HG03565 (cell line): ENCODE results near the gene TSPAN33.

Experiments
- ATAC-seq: cut with Tn5 transposase; IDR thresholded peaks from one replicate; pipeline ENCODE4 v1.9.1; 2021; ENCODE audit warnings: mild to moderate bottlenecking, moderate library complexity; ENCODE audit not compliant: unreplicated experiment

Gene TSPAN33

DNA sequence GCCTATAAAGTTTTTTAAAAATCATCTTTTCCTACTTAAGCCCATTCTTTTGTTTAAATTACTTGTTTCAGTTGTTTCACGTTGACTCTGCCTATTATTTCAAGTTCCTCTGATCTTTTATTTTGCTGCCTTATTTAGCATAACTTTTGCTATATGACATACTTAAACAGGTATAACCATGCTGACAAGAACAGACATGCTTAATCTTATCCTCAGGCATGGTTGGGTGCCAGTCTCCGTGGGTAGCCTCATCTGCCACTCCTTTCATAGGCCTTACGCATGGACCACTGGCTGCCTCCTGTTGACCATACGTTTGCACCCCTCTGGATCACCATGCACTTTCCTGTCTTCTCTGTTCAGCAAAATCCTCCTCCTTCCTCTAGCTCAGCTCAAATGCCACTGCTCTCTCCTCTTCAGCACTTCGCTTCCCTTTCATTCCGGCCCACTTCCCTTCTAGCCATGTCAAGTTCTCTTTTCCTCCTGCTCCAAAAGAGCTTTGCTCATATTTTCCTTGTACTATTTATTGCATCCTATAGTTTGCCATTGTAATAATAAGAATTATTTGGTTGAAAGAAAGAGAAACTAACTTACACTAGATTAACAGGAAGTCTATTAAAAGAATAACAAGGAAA lies 10.0 kb upstream of the TSPAN33 start:
- no peak for ATAC-seq

DNA sequence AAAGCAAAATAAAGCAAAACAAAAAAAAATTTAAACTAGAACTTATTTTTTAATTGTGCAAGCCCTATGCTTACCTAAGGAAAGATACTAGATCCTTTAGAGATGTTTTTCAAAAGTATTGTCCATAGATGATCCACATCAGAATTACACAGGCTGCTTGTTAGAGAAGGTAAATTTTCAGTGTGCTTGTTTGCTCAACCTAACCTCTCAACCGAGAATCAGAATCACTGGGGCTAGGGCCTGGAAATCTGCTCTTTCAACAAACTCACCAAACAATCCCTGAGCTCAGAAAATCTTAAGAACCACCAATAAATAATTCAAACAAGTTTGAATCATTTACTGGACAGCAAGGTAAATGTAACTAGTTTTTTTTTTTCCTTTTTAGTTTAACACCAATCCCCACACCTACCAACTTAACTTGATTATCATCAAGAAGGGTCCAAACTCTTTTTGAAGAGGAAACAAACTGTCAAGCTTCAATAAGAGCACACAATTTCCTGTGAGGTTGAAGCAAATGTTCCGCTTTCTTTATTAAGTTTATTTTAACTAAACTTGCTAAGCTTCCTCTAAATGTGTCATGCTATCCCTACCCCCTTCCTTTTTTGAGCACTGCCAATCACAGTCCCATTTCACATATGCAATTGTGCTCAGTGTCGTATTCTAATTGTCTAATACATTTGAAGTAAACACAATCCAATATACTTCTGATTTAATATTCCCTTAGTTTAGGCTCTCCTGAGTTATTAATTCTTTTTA lies 7.4 kb upstream of the TSPAN33 start:
- ATAC-seq: peak; percentile 59

DNA sequence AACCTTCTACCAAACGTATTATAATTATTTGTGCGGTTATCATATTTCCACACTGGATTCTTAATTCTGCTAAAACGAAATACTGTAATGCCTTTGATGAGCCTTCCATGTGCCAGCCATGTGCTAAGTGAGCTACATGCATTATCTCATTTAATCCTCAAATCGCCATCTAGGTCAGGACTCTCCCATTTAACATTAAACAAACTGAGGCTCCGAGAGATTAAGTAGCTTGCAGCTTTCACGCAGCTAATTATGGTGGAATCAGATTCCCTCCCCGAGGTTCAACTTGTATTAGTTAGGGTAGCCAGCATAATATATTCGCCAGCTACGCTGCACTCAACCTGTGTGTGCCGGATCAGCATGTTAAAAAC lies 798 bp upstream of the TSPAN33 start:
- ATAC-seq: no peak

DNA sequence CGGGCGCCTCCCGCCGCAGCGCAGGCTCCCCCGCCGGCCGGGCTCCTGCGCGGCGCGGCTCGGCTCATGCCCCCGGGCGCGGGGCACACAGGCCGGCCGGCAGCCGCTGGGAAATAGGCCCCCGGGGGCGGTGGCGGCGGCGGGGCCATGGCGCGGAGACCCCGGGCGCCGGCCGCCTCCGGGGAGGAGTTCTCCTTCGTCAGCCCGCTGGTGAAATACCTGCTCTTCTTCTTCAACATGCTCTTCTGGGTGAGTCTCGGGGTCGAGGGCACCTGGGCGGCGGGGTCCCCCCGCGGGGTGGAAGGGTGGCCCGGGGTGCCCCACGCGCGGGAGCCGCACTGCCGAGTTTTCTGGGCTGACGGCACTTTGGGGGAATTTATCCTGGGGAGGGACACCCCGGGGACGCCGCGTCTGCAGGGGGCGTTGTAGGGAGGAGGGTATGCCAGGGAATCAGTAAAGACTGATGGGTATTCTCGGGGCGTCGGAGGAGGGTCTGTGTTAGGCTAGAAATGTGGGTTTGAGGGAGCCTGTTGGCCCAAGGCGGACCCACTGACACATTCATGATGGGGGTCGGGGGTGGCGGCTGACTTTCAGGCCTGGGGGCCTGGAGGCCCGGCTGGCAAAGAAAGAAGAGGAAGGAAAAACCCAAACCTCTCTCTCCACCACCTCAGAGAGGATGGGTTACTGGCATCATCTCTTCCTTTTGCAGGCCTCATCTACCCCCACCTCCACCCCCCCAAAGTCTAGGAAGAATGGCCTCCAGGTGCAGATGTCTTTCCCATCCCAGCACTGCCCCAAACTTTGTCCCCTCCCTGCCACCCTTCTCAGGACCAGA lies 544 bp downstream of the TSPAN33 start:
- ATAC-seq: peak; percentile 11

DNA sequence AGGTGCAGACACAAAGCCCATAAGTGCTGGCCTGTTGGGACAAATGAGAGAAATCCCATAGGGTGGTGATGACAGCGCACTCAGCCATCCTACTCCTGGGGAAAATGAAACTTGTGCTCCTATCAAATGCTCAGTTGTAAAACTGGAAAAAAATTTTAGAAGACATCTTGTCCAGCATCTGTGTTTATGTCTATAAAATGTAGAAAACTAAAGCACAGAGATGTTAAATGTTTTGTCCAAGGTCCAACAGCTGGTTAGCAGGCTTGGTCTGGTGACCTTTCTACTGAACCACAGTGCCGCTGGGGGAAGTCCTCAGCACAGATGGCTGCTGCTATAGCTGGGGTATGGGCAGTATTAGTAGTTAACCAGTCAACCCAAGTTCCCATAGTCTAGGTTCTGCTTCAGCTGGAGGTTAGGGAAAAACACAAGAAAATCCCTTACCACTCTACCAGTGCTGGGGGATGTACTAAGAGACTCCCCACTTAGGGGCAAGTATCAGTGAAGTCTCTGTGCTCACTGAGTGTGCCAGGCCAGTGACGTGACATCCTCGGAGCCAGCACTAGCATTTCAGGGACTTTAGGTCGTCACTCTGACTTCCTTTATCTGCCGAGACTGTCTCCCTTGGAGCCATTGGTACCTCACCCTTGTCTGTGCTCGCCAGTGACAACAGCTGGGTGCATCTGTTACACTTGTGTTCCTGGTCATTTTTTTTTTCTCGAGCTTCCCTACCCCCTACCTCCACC lies 1.9 kb downstream of the TSPAN33 start:
- ATAC-seq: peak; percentile 53

DNA sequence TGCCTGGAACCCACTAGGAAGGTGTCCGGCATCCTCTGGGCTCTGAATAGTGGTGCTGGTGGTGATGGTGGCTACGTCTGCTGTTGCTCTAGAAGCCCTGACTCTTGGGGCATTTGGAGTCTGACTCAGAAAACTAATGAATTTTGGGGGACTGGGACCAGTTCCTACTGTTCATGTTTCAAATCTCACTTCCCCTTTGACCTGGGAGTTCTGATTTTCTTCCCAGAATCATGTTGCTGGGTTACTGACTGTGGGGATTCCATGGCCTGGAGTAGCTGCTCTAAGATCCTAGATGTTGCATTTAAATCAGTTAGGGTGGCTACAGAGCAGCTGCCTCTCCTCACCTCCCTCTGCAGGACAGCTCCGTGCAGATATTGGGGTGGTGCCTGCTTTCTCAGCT lies 3.2 kb downstream of the TSPAN33 start:
- no peak for ATAC-seq

DNA sequence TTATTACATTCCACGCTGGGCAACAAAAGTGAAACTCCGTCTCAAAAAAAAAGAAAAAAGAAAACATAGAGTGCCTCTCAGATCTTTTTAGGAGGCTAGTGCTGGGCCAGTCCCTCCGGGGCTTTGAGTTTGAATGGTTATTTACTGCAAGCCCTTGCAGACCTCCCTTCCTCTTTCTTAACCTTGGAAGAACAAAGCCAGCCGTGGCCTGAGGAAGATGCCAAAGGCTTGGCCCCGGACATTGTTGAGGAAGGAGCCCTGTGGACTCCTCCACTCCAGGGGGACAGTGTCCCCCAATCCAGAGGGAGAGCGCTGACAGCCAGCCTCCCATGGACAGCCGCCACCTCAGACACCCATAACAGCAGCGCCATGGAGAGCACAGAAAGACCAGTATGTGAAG lies 5.0 kb downstream of the TSPAN33 start:
- no peak for ATAC-seq

DNA sequence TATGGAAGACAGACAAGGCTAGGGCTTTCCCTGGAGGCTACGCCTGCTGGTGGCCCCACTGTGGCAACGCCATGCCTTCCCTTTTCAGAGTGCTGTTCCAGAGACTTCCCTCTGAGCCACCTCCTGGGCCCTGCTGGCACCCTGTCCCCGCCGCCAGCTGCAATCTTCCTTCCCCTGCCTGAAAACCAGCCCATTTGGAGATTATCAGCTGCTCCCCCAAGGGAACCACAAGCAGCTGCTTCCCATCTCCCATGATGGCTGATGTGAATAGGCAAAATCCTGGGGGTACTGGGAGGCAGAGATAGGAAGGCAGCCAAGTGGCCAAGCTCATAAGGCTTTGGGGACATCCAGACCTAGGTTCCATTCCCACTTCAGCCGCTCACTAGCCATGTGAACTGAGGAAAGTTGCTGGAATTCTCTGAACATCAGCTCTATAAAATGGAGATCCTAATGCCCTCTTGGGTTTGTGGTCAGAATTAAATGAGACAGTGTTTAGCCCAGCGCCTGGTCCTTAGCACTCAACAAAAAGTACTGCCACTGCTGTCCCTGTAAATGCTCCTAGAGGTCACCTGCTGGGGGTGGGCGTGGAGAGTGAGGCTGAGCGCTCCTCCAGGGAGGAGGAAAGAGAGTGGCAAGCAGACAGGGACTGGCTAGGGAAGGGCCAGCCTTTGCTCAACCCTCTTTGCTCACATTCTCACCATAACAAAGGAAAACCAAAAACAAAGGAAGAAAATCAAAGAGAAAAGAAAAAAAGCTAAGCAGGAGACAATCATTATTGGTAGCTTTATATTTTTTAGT lies 5.9 kb downstream of the TSPAN33 start:
- ATAC-seq: no peak

DNA sequence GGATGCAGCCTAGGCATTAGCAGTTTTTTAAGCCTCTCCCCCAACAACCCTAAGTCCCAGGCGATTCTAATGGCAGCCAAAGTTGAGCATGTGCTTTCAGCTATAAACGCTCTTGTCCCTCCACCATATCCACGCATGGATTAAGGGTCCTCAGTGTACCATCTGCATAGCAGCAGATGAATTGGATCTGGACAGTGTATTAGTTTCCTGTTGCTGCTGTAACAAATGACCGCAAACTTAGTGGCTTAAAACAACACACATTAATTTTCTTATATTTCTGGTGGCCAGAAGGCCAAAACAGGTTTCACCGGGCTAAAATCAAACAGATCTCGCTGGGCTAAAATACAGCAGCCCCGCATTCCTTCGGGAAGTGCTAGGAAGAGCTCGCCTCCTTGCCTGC lies 13.1 kb downstream of the TSPAN33 start:
- no peak for ATAC-seq

DNA sequence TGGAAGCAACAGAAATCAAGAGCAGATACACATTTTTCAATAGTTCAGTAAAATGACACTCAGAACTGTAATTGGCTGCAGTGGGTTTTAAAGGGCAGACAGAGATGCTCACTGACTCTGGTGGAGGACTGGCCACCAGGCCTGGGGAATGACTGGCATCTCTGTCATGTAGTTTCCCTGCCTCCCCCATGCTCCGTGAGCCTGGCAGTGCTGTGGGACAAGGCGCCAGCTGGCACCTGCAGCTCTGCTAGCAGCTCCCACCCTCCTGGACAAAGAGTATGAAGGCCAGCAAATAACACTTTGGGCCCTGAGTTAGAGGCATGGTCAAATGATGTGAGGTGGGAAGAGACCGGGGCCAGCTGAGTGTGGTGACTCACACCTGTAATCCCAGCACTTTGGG lies 15.0 kb downstream of the TSPAN33 start:
- ATAC-seq: no peak

DNA sequence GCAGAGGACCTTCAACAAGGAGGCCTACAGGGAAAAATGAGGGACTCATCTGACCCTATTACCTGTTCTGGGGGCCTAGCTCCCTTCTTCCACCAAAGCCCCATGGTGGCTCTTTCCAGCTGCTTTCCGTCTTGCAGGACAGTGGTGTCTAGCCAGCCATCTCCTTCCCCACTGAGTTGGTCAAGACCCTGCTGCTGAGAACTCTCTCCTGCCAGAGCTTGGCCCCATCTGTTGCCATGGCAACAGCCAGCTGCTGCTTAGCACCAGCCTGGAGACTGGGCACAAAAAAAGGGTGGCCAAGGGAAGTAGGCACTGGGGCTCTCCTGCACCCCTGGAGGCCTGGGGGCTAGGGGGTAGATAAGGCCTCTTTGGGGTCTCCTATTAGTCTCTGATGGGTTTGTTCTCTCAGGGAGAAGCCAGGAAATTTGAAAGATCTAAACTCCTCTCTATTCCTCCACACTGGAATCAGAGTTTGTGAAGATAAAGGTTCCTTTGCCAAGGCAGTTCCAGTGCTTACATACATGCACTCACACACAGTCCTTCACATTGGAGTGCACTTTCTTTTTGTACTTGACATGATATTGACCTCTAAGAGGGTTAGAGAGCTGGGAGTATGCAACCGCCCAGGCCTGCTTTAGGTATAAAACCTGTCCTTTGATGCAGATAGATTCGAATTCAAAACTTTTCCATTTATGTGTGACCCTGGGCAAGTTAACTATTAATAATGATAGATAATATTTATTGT lies 15.8 kb downstream of the TSPAN33 start:
- no peak for ATAC-seq

DNA sequence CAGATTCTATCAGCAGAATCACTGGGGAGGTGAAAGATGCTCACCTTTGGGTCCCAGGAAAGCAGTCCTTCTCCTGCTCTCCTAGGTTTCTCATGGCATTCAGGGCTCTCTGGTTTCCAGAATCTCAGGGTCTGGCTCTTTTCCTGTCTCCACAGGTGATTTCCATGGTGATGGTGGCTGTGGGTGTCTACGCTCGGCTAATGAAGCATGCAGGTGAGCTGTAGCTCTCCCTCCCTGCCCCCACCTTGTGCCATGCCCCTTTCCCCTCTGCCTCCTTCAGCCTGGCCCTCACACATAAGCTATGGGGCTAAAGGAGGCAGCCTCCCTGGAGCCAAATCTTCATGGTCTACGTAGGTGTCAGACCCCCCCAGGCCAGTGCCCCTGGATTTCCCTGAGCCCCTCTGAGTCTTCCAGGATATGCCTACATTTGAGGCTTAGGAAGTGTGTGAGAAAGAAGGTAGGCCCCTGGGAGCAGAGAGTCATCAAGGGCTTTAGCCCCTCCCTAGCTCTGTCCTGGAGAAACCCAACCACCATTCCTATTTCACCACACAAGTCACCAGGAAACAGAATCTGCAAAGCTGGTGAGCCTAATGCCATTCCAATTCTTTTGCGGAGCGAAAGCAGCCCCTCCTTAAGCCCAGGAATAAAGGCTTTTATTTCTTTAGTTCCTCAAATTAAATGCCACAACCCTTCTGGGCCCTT lies 17.2 kb downstream of the TSPAN33 start:
- ATAC-seq: no peak

DNA sequence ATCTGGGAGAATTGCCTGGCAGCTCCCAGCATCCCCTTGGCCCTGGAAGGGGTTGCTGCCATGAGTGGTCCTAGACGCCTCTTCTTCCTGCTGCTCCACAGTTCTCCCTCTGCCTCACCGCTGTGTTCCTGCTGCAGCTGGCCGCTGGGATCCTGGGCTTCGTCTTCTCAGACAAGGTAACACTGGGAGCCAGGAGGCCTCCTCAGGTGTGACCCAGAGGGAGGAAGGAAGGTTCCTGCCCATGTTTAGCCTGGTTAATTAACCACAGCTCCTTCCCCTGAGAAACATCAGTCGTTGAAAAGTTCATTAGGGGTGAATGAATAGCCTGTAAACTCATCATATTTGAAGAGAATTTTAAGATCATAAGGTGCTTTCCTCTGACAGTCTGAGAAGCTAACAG lies 18.2 kb downstream of the TSPAN33 start:
- no peak for ATAC-seq

DNA sequence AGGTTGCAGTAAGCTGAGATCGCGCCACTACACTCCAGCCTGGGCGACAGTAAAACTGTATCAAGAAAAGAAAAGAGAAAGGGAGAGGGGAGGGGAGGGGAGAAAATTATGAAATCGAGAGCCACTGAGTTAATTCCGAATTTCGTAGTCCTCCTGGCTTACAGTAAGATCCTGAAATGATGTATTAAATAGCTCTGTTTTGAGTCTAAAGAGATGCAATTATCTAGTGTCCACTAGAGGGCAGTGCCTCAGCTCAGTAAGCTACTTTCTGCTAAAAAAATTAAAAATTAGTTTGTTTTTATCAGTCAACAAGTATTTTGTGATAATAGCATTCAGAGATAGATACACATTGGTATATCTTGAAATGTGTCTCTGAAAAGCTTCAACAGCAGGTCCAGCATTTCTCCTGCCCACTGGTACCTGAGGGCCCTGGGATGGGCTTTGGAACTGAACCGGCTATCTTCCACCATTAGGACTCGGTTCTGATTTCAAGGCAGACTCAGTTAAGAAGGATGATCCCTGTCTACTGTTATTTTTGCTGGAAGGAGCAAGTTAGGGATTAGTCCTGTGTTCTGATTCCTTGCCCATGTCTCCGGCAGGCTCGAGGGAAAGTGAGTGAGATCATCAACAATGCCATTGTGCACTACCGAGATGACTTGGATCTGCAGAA lies 19.5 kb downstream of the TSPAN33 start:
- ATAC-seq: no peak

DNA sequence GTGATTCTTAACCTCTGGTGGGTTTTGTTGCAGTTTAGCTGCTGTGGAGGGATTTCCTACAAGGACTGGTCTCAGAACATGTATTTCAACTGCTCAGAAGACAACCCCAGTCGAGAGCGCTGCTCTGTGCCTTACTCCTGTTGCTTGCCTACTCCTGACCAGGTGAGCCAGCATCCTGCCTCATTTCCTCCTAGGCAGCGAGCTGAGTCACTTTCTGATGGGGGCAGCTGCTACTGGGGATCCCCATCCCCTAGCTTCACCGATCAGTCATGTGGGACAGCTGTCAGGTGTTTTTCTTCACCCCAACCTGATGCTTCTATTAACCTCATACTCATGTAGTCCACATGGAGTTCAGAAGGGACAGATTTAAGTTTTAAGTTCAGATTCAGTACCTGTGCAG lies 22.2 kb downstream of the TSPAN33 start:
- no peak for ATAC-seq

DNA sequence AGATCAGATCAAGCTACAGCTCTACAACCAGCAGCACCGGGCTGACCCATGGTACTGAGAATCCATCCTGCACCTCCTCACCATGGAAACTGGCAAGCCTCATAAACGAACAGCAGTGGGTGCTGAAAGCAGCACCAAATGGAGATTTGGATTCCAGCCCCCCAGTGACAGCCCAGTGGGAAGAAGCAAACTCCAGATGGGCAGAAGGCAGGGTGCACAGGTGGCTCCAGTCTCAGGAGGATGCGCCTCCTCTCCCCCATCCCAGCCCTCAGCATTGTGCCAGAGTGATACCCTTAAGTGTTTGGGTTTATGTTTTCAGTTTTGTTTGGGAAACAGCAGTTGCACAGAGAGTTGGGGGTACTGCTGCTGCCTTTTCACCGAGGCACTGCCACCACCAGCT lies 23.3 kb downstream of the TSPAN33 start:
- no peak for ATAC-seq

DNA sequence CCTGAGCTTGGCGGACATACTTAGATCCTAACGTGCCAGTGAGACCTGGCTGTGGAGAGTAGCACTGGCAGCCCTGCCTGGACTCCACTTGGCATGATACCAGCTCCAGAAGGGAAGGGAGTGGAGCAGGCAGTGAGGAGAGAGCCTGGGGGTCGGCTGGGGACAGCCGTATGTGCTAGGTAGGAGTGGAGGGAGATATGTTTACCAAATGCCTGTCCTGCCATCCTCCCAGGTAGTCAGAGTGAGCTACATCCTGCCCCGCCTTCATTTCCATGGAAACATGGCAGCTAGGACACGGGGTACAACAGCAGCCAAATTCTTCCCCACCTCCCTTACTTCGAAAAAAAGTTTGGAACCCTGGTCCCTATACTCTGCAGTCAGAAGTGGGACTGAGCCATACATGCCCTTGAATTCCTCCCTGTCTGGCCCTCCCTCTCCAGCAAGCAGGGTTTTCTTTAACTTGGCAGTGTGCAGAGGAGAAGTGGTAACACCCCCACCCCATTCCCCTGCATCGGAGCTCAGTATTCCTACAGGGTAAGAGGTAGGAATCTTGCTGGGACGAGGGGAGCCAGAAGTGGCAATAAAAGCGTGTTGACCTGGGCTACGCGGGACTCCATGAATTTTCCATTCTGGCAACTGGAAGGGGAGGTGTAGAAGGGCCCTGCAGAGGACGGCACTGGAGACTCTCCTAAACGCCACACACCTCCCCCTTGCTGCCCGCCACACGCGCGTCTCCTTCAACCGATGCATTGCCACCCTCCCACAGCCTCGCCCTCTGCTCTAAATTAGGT lies 23.9 kb downstream of the TSPAN33 start:
- no peak for ATAC-seq

DNA sequence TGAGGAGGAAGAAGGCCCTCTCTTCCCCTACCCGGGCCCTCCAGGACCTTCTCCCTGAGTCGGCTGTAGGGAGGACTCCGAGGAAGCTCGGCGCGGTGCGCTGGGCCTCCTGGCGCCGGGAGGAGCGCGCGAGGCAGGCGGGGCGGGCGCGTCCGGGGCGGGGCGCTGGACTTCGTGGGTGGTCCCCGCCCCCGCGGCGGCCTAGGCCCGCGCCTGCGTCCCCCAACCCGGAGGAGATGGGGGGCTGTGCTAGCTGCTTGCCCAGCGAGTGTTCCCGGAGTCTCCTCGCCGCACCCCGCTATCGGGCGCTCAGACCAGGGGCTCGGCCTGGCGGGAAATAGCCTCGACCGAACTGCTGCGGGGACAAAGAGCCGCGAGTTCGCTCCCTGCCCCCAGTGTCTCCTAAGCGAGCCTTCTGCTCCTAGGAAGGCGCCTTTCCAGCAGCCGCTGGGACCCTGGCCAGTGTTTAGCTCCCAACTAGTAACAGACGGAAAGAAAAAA lies 24.7 kb downstream of the TSPAN33 start:
- no peak for ATAC-seq
